Astrocyte (in vitro differentiated cells and primary cell): ENCODE results near the gene KDM6A. TPM values are rescaled to one million over a fixed set of nuclear protein-coding genes. Genes with fewer than 3 reads are reported as not detected.

Source experiments
- DNase-seq: peaks from one replicate; pipeline ENCODE4 v3.0.0-alpha.2; 2010; ENCODE audit warnings: low read depth
- FAIRE-seq: peaks from 2 replicates; lab custom pipeline; 2011; peaks lifted over from hg19 to GRCh38; lab: Jason Lieb, UNC
- H2AFZ ChIP-seq: 2 replicates; pipeline ENCODE4 v1.6.0; 2012; ENCODE audit warnings: low read depth, low read length, inconsistent platforms
- H3K27ac ChIP-seq: 2 replicates; pipeline ENCODE4 v1.5.1; 2011; ENCODE audit warnings: low read depth, low read length, inconsistent platforms
- H3K27me3 ChIP-seq: 2 replicates; pipeline ENCODE4 v1.6.0; 2011; ENCODE audit warnings: low read length, inconsistent platforms; ENCODE audit not compliant: insufficient read depth
- H3K36me3 ChIP-seq: 2 replicates; pipeline ENCODE4 v1.5.1; 2011; ENCODE audit warnings: low read length, inconsistent platforms; ENCODE audit not compliant: insufficient read depth
- H3K4me1 ChIP-seq: 2 replicates; pipeline ENCODE4 v1.5.1; 2011; ENCODE audit warnings: low read length, inconsistent platforms; ENCODE audit not compliant: insufficient read depth
- H3K4me2 ChIP-seq: 2 replicates; pipeline ENCODE4 v1.6.0; 2012; ENCODE audit warnings: low read length, inconsistent platforms
- H3K4me3 ChIP-seq: 2 replicates; pipeline ENCODE4 v1.5.1; 2011; ENCODE audit warnings: low read depth, mild to moderate bottlenecking, low read length, inconsistent platforms; ENCODE audit not compliant: insufficient read depth
- H3K79me2 ChIP-seq: 2 replicates; pipeline ENCODE4 v1.6.0; 2012; ENCODE audit warnings: mild to moderate bottlenecking, low read length, inconsistent platforms; ENCODE audit not compliant: insufficient read depth
- H3K9ac ChIP-seq: 2 replicates; pipeline ENCODE4 v1.6.0; 2012; ENCODE audit warnings: mild to moderate bottlenecking, low read length, inconsistent platforms
- H3K9me3 ChIP-seq: 2 replicates; pipeline ENCODE4 v1.5.1; 2012; ENCODE audit warnings: low read depth, mild to moderate bottlenecking, low read length, inconsistent platforms; ENCODE audit not compliant: insufficient read depth
- H4K20me1 ChIP-seq: 2 replicates; pipeline ENCODE4 v1.6.0; 2012; ENCODE audit warnings: low read length, inconsistent platforms; ENCODE audit not compliant: insufficient read depth
- H3K27ac Mint-ChIP-seq: one replicate; pipeline ENCODE4 v1.8.0; 2021; ENCODE audit warnings: mild to moderate bottlenecking, mixed read lengths; ENCODE audit not compliant: unreplicated experiment
- H3K27me3 Mint-ChIP-seq: one replicate; pipeline ENCODE4 v1.8.0; 2021; ENCODE audit warnings: low read depth, mixed read lengths; ENCODE audit not compliant: unreplicated experiment
- H3K36me3 Mint-ChIP-seq: one replicate; pipeline ENCODE4 v1.8.0; 2021; ENCODE audit warnings: low read depth, mixed read lengths; ENCODE audit not compliant: unreplicated experiment
- H3K4me1 Mint-ChIP-seq: one replicate; pipeline ENCODE4 v1.8.0; 2021; ENCODE audit warnings: low read depth, mixed read lengths; ENCODE audit not compliant: unreplicated experiment
- H3K4me3 Mint-ChIP-seq: one replicate; pipeline ENCODE4 v1.8.0; 2021; ENCODE audit warnings: mild to moderate bottlenecking, moderate library complexity, mixed read lengths; ENCODE audit not compliant: unreplicated experiment
- H3K9me3 Mint-ChIP-seq: one replicate; pipeline ENCODE4 v1.8.0; 2021; ENCODE audit warnings: mild to moderate bottlenecking, mixed read lengths; ENCODE audit not compliant: unreplicated experiment
- CTCF ChIP-seq: IDR thresholded peaks from 2 replicates; pipeline ENCODE4 v1.5.1; 2011; ENCODE audit warnings: low read depth, mild to moderate bottlenecking, inconsistent platforms, low read length, moderate library complexity; ENCODE audit not compliant: insufficient read depth
- EZH2 ChIP-seq: IDR thresholded peaks from 2 replicates; pipeline ENCODE4 v1.6.1; 2012; ENCODE audit warnings: mild to moderate bottlenecking, low read length, inconsistent platforms; ENCODE audit not compliant: insufficient read depth
- total RNA-seq: library from RNA; stranded (reverse); gene quantifications from 2 replicates; pipeline ENCODE4 v1.2.1, GENCODE V29; 2021

KDM6A gene
- total RNA-seq, 1 donor from 2014 or later, result 44.0 TPM

- Histone ChIP-seq H3K4me2 (no peak overlapping the region), H3K27ac (no peak overlapping the region), H3K36me3 (peaks cover 2% of the 10 kb centered on the region), H3K9ac (no peak overlapping the region), H3K4me3 (no peak overlapping the region), H3K9me3 (no peaks in the 10 kb centered on the region), H3K79me2 (no peaks in the 10 kb centered on the region), H2AFZ (no peak overlapping the region), H3K27me3 (no peaks in the 10 kb centered on the region), H3K4me1 (no peaks in the 10 kb centered on the region), H4K20me1 (peaks cover 8% of the 10 kb centered on the region)
- Mint-ChIP-seq H3K4me1 (peaks cover 8% of the 10 kb centered on the region), H3K27me3 (no peaks in the 10 kb centered on the region), H3K27ac (no peak overlapping the region), H3K4me3 (no peak overlapping the region), H3K36me3 (peaks cover 2% of the 10 kb centered on the region), H3K9me3 (no peaks in the 10 kb centered on the region)
- TF ChIP-seq CTCF (no peak), EZH2 (no peak)
- FAIRE-seq (peak; percentile 90), DNase-seq (no peak)
Observed at GRCh38 chrX:45077748-45078424, 204.9 kb downstream of the KDM6A start.

GRCh38 chrX:45083314-45083713 lies 210.3 kb downstream of the KDM6A start:
- Mint-ChIP-seq H3K9me3 (no peaks in the 10 kb centered on the region), H3K27ac (no peak overlapping the region), H3K4me1 (no peaks in the 10 kb centered on the region), H3K4me3 (no peak overlapping the region), H3K27me3 (no peaks in the 10 kb centered on the region), H3K36me3 (no peaks in the 10 kb centered on the region)
- no peak overlapping the region for H3K9ac ChIP-seq
- no peak overlapping the region for H3K4me3 ChIP-seq
- H4K20me1 ChIP-seq, result no peaks in the 10 kb centered on the region
- H3K4me1 ChIP-seq, result no peaks in the 10 kb centered on the region
- no peaks in the 10 kb centered on the region for H3K9me3 ChIP-seq
- H3K27ac ChIP-seq, result no peak overlapping the region
- no peak for DNase-seq
- H3K27me3 ChIP-seq, result no peaks in the 10 kb centered on the region
- H3K4me2 ChIP-seq, result no peak overlapping the region
- FAIRE-seq, result peak; percentile 69
- no peak overlapping the region for H2AFZ ChIP-seq
- no peak for TF ChIP-seq EZH2
- no peak for TF ChIP-seq CTCF
- H3K36me3 ChIP-seq, result peaks cover 4% of the 10 kb centered on the region
- no peaks in the 10 kb centered on the region for H3K79me2 ChIP-seq

GRCh38 chrX:45110494-45110893 lies 237.5 kb downstream of the KDM6A start:
- Mint-ChIP-seq H3K36me3 (peaks cover 6% of the 10 kb centered on the region), H3K9me3 (no peaks in the 10 kb centered on the region), H3K27me3 (no peaks in the 10 kb centered on the region), H3K4me1 (no peaks in the 10 kb centered on the region), H3K27ac (no peak overlapping the region), H3K4me3 (no peak overlapping the region)
- Histone ChIP-seq H3K9ac (no peak overlapping the region), H3K27ac (no peak overlapping the region), H3K27me3 (no peaks in the 10 kb centered on the region), H3K79me2 (no peaks in the 10 kb centered on the region), H3K4me2 (no peak overlapping the region), H3K36me3 (peaks cover 6% of the 10 kb centered on the region), H3K4me1 (no peaks in the 10 kb centered on the region), H4K20me1 (no peaks in the 10 kb centered on the region), H3K9me3 (no peaks in the 10 kb centered on the region), H3K4me3 (no peak overlapping the region), H2AFZ (no peak overlapping the region)
- no peak for FAIRE-seq
- TF ChIP-seq CTCF, result no peak
- no peak for TF ChIP-seq EZH2
- no peak for DNase-seq
